Stimulated activated memory B cell treated with anti-CD40 and anti-IgM and Interleukin-4, amounts not matched to agents 10 μg/mL and 1 μg/mL and 100 μg/mL, for 72 hours (primary cell): ENCODE measurements around the gene SGPL1.

Experiments used
- ATAC-seq: fragments of 150-1000 bp; cut with Tn5 transposase; 2 replicates; pipeline ENCODE4 v1.10.0; 2021
- H3K27ac Mint-ChIP-seq: one replicate; pipeline ENCODE4 v1.8.0; 2022; ENCODE audit warnings: mild to moderate bottlenecking, mixed read lengths
- H3K27me3 Mint-ChIP-seq: one replicate; pipeline ENCODE4 v1.8.0; 2022; ENCODE audit warnings: mixed read lengths
- H3K36me3 Mint-ChIP-seq: one replicate; pipeline ENCODE4 v1.8.0; 2022; ENCODE audit warnings: mixed read lengths
- H3K4me1 Mint-ChIP-seq: one replicate; pipeline ENCODE4 v1.8.0; 2022; ENCODE audit warnings: mixed read lengths
- H3K4me3 Mint-ChIP-seq: one replicate; pipeline ENCODE4 v1.8.0; 2022; ENCODE audit warnings: mild to moderate bottlenecking, moderate library complexity, mixed read lengths
- H3K9me3 Mint-ChIP-seq: one replicate; pipeline ENCODE4 v1.8.0; 2022; ENCODE audit warnings: mixed read lengths

SGPL1 gene

DNA sequence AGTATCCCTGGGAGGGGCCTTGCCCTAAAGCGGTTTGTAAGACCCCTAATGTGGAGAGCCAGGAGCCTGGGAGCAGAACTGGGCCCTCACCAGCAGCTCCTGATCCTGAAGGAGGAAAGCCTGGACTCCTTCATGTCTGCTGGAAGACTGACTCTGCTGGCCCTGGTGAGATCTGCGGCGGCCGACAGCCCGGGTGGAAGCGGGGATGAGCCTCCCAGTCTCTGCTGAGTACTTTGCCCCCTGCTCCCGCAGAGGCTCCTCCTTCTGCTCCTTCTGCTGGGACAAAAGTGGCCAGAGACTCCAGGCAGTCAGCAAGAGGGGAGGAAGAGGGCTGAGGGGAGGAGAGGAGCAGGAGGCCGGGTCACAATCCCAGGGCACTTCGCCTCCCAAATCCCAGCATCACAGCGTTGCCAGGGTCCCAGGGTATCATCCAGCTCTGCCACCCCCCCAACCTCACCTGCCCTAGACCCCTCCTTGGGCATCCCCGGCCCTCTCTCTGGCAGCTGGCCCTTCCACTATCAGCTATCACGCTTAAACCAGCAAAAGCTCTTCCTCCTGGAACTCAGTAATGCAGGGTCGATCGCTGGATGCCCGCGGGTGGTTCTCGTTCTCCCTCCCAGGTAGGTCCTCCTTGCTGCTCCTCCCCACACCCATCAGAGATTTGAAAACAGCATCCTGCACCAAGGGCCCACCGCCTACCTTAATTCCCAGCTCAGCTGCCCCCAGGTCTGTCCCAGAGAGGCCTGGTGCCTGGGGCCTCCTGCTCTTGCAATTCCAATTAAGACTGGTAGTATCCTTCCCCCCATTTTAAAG lies 38.5 kb upstream of the SGPL1 start:
- Mint-ChIP-seq H3K27me3 (peaks cover 9% of the 10 kb centered on the region), H3K36me3 (no peaks in the 10 kb centered on the region), H3K27ac (no peak overlapping the region), H3K4me3 (no peak overlapping the region), H3K4me1 (no peaks in the 10 kb centered on the region), H3K9me3 (no peaks in the 10 kb centered on the region)
- ATAC-seq, result no peak

DNA sequence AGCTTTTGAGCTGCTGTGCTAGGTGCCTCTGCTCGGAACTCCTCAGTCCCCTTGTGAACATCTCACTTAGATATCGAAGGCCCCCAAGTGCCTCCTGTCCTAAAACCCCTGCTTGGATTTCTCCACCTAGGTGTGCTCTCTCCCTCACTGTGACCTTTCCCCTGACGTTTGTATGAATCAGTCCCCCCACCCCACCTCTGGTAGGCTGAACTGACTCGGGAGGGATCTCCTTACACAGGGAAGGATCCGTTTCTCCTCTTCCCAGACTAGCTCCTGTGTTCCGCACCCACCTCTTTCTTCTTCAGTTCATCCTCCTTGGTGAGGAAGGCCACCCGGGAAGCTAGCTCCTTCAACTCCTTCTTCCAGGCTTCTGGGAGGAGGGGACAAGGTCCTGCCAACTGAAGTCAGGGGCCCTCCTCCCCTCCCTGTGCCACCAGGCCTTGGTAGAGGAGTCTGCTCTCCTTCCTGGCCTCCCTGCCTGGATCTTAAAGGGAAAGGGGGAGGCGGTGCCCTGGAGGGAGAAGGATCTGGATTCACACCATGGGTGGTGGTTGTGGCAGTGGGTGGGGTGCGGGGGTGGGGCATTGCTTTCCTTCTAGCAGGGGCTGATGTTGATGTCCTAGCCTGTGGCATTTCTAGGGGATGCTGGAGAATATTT lies 37.4 kb upstream of the SGPL1 start:
- Mint-ChIP-seq H3K27ac (no peak overlapping the region), H3K4me1 (no peaks in the 10 kb centered on the region), H3K36me3 (no peaks in the 10 kb centered on the region), H3K9me3 (no peaks in the 10 kb centered on the region), H3K4me3 (no peak overlapping the region), H3K27me3 (peaks cover 9% of the 10 kb centered on the region)
- no peak for ATAC-seq

DNA sequence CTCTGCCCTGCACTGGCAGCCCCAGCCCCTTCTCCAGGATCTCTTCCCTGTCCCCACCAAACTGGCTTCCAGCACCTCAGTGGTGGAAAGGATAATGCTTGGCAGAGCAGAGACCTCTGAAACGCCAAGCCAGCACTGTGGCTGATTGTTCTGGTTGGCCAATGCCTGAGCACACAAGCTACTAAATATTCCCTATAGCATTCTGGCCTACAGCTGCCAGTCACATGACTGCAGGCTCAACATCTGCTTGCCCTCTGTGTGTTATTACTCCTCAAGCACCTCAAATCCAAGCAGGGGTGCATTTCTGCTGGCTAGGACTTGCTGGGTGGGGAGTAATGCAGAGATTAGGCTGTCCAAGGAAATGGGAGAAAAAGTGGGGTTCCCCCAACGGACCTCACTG lies 36.7 kb upstream of the SGPL1 start:
- no peaks in the 10 kb centered on the region for H3K4me1 Mint-ChIP-seq
- ATAC-seq, result no peak
- no peaks in the 10 kb centered on the region for H3K9me3 Mint-ChIP-seq
- H3K27ac Mint-ChIP-seq, result no peak overlapping the region
- no peaks in the 10 kb centered on the region for H3K36me3 Mint-ChIP-seq
- no peak overlapping the region for H3K4me3 Mint-ChIP-seq
- H3K27me3 Mint-ChIP-seq, result peaks cover 9% of the 10 kb centered on the region

DNA sequence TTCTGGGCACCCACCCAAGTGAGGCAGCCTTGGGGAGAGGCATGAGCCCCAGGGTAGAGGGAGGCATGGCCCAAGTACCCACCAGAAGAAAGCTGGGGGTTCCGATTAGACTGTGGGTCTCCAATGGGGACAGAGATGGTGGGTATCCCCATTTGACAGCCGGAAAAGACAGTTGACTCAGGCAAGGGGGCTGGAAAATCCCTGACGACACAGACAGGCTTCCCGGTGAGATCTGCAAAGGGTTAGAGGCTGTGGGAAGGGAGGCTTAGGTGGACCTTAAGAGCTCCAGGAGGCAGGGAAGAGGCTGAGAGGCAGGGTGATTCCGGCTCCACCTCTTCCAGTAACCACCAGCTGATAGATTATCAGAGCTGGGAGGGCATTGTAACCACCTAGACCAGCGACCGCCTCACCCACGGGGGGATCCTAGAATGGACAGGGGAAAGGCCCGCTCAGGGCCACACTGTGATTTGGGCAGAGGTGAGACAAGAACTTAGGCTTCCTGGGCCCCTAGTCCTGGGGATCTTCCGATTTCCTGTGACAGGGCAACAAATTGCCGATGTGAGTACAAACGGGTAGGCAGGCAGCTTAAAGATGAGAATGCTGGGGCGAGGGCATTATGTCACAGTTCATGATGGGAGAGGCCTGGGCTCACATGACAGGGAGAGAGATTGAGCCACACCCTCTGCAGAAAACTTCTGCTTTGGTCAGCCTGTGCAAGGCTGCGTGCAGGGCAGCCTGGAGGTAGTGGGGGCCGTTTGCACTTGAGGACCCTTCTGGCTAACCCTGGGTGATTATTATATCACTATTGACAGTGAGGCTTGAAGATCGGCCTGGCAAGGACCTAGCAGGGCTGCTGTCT lies 36.0 kb upstream of the SGPL1 start:
- H3K9me3 Mint-ChIP-seq, result no peaks in the 10 kb centered on the region
- no peak overlapping the region for H3K4me3 Mint-ChIP-seq
- no peaks in the 10 kb centered on the region for H3K36me3 Mint-ChIP-seq
- H3K27me3 Mint-ChIP-seq, result peaks cover 3% of the 10 kb centered on the region
- ATAC-seq, result no peak
- no peaks in the 10 kb centered on the region for H3K4me1 Mint-ChIP-seq
- no peak overlapping the region for H3K27ac Mint-ChIP-seq

DNA sequence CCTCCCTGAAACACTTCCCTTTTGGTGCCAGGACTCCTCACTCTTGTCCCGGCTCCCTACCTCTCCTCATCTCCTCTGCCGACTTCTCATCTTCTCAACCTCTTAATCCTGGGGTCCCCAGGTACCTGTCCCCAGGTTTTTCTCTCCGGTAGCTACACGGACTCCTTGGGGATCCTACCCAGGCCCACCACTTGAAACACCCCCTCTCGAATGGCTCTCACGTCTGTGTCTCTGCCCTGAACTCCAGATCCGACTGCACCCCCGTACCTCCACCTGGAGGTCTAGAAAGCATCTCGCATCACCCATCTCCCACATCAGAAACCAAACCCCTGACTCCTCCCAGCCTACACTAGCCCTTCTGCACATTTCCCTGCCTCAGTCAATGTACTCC lies 35.4 kb upstream of the SGPL1 start:
- no peaks in the 10 kb centered on the region for H3K9me3 Mint-ChIP-seq
- H3K27ac Mint-ChIP-seq, result no peak overlapping the region
- H3K36me3 Mint-ChIP-seq, result no peaks in the 10 kb centered on the region
- no peaks in the 10 kb centered on the region for H3K4me1 Mint-ChIP-seq
- no peaks in the 10 kb centered on the region for H3K27me3 Mint-ChIP-seq
- no peak overlapping the region for H3K4me3 Mint-ChIP-seq
- ATAC-seq, result no peak

DNA sequence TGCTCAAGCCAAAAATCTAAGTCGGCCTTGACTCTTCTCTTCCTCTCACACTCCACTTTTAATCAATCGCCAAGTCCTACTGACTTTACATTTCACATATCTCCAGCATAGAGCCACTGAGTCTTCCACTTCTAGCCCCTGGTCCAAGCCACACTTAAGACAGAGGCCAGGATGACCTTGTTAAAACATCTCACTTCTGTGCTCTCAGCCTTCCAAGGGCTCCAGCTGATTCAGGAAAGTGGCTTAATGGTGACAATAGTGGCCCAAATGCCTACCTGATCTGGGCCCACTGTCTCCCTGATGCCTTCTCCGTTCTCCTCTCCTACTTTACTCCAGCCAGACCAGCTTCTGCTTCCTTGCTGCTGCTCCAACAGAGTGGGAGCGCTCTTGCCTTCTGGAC lies 35.0 kb upstream of the SGPL1 start:
- H3K4me1 Mint-ChIP-seq, result no peaks in the 10 kb centered on the region
- no peak for ATAC-seq
- no peak overlapping the region for H3K4me3 Mint-ChIP-seq
- H3K9me3 Mint-ChIP-seq, result no peaks in the 10 kb centered on the region
- no peaks in the 10 kb centered on the region for H3K36me3 Mint-ChIP-seq
- no peaks in the 10 kb centered on the region for H3K27me3 Mint-ChIP-seq
- H3K27ac Mint-ChIP-seq, result no peak overlapping the region

DNA sequence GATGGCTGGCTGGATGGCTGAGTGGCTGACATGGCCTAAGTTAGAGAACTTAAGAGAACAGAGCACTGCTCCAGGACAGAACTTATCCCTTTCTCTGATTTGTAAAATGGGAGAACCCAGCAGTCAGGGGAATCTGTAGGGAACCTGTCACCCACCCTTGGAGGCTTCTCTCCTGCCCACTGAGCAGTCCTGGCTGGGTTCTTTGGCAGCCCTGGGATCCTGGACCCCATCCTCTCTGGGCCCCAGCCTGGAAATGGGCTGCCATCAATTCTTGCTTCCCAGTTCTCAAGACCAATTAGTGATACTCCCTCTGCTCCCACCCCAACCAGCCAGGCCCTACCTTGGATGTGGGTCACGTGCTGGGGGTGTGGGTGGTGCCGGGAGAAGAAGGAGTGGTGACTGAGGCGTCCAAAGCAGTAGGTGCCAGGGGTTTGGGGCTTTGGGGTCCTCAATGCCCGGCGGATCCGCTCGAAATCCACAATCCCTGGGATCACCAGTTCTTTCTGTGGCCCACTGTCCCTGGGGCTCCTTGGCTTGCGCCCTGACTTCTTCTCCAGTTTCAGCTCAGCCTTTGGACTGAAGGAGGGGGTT lies 34.2 kb upstream of the SGPL1 start:
- H3K27me3 Mint-ChIP-seq, result no peaks in the 10 kb centered on the region
- no peaks in the 10 kb centered on the region for H3K9me3 Mint-ChIP-seq
- no peak overlapping the region for H3K4me3 Mint-ChIP-seq
- H3K27ac Mint-ChIP-seq, result no peak overlapping the region
- H3K4me1 Mint-ChIP-seq, result no peaks in the 10 kb centered on the region
- no peaks in the 10 kb centered on the region for H3K36me3 Mint-ChIP-seq
- ATAC-seq, result no peak

DNA sequence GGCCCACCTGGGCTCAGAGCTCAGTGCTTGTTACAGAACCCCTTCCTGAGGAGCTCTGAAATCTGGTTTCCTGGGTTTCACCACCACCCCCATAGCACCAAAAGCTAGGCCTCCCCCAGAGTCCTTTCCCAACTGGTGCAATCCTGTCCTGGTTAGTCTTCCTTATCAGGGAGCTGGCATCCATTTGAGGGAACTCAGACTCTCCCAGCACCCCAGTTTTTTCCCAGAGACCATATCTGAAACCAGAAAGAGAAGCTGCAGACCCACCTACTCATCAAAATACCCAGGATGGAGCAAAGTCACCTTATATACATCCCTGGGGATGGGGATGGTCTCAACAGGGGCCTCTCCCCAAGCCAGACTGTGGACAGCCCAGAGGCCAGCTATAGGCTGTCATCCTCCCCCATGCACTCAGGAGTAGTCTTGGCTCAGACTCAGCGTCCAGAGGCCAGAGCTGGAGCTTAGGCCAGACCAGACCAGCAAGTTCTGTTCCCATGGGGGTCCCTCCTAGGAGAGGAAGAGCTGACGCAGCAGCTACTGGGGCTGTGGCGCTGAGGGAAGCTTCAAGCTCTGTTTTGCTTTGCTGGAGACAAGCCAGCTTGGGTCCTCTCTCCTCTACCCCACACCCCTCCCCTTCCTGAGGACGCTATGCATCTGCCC lies 33.5 kb upstream of the SGPL1 start:
- Mint-ChIP-seq H3K4me3 (no peak overlapping the region), H3K27me3 (no peaks in the 10 kb centered on the region), H3K27ac (no peak overlapping the region), H3K4me1 (no peaks in the 10 kb centered on the region), H3K9me3 (no peaks in the 10 kb centered on the region), H3K36me3 (no peaks in the 10 kb centered on the region)
- no peak for ATAC-seq

DNA sequence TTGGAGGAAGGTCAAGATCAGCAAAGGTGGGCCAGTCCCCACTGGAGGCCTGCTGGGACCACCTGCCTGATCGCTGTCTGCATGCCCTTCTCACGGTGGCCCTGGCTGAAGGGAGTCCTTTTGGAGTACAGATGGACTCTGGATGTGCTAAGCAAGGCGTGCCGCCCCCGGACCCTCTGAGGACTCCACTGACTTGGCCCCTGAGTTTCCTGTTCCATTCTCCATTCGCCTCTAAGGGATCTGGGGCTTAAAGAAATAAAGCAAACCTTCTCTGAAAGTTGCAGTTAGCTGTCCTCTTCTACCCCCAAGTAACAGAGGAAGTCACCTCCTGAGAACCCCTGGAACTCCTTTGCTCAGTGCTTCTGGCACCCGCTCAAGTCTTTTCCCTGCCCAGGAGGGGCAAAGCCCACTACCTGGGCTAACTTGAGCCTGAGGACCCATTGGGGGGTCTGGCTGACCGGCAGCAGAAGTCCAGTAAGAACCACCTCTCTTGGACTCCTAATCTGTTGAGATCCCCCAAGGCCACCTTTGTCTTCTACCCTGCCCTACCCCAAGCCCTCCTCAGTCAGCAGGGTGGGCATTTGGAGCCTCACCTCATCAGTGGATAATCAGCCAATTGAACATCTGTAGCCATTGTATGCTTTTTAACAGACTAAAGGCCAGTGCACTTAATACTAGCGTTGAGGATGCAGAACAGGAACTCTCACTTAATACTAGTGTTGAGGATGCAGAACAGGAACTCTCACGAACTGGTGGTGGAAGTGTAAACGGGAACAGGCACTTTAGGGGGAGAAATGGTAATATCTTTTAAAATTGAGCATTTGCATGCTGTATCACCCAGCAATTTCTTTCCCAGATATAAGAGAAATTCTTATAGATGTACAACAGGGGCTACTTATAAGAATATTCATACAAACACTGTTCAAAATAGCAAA lies 32.7 kb upstream of the SGPL1 start:
- no peak overlapping the region for H3K4me3 Mint-ChIP-seq

DNA sequence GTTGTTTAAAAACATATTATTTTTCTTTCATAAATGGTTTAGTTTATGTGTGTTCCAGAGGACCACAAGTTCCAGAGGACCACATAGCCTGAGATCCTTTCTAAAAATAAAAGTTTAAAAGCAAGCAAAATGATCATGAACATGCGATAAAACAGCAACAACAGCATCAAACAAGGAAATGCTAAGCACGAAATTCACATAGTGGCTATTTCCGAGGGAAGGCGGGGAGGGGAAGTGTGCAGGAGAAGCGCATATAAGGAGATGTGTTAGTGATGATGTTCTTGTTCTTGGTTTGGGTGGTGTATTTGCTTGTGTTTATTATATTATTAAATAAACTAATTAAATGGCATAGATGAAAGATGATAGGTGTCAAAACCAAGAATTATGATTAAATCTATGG lies 31.7 kb upstream of the SGPL1 start:
- no peak for ATAC-seq
- no peak overlapping the region for H3K4me3 Mint-ChIP-seq
- peaks cover 11% of the 10 kb centered on the region for H3K27me3 Mint-ChIP-seq
- no peak overlapping the region for H3K27ac Mint-ChIP-seq
- H3K36me3 Mint-ChIP-seq, result no peaks in the 10 kb centered on the region
- H3K9me3 Mint-ChIP-seq, result no peaks in the 10 kb centered on the region
- no peaks in the 10 kb centered on the region for H3K4me1 Mint-ChIP-seq

More for the DNA sequence above, 32.7 kb upstream of the SGPL1 start:
- no peaks in the 10 kb centered on the region for H3K9me3 Mint-ChIP-seq
- no peaks in the 10 kb centered on the region for H3K4me1 Mint-ChIP-seq
- H3K27ac Mint-ChIP-seq, result no peak overlapping the region
- no peak for ATAC-seq
- no peaks in the 10 kb centered on the region for H3K36me3 Mint-ChIP-seq
- H3K27me3 Mint-ChIP-seq, result peaks cover 1% of the 10 kb centered on the region

DNA sequence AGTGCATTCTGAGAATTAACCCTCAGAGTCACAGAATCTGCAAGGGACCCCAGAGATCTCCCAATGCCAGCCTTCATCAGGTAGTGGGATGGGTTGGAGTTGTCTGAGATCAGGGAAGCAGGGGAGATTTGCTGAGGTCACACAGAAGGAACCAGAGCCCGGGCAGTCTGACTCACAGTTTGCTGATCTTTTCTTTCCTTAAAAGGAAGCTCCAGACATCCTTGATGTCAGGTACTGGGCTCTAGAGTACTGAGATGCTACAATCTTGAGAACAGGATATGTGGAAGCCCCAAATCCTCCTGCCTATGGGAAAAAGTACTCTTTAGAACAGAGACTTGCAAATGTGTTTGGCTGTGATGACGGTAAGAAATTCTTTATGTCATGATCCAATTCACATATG lies 31.3 kb upstream of the SGPL1 start:
- H3K27ac Mint-ChIP-seq, result no peak overlapping the region
- H3K9me3 Mint-ChIP-seq, result no peaks in the 10 kb centered on the region
- H3K36me3 Mint-ChIP-seq, result no peaks in the 10 kb centered on the region
- ATAC-seq, result no peak
- no peak overlapping the region for H3K4me3 Mint-ChIP-seq
- peaks cover 16% of the 10 kb centered on the region for H3K27me3 Mint-ChIP-seq
- no peaks in the 10 kb centered on the region for H3K4me1 Mint-ChIP-seq

DNA sequence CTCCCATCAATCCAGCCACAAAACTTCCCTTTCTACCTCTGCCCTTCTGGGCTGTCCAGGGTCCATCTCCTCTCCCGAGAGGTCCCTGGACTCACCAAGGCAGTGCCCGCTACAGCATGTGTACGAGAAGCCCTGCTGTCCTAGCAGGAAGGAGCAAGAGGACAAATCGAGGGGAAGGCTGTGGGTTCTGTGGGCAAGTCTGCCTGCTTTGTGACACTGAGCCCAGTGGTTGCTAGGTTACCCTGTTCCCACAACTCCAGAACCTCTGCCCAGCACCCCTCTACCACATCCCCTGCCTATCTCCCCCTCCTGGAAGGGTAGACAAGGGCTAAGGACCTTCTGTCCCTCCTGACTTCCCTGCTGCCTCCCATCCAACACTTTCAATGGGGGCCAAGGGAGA lies 30.6 kb upstream of the SGPL1 start, which contains the start of gene TBATA:
TBATA (minus strand) TSS at position 188 of the 400 bp plus-strand sequence. CDS start 1,998 bp downstream, outside the sequence.
- Mint-ChIP-seq H3K4me3 (no peak within 1 kb of the TSS), H3K27ac (no peak within 1 kb of the TSS), H3K9me3 (no peaks in the 10 kb centered on the region), H3K36me3 (no peaks in the 10 kb centered on the region), H3K4me1 (no peaks in the 10 kb centered on the region), H3K27me3 (peaks cover 19% of the 10 kb centered on the region)
- ATAC-seq, result no peak

DNA sequence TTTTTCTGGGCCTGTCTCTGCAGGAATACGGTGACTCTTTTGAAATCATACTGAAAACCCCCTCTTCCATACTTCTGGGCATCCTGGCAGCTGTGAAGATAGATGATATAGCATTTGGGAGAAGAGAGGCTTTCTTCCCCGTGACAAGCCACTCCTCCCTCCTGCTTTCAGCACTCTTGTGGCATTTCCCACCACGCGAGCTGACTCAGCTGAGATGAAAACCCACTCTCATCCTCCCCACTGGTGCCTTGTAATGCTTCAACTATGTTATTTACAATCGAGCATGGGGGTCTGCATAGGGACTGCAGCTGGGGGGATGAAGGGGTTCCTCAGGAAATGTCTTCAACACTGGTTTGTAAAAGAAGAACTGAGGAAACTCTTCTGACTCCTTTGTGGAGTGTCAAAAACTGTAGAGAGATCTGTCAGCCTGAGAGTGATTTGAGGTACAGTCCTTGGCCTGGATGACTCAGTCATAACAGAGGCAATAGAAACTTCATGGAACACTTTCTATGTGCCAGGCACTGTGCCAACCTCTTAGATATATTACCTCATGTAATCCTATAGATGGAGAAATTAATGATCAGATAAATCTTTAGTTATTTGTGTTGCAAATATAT lies 28.8 kb upstream of the SGPL1 start:
- Mint-ChIP-seq H3K4me3 (no peak overlapping the region), H3K36me3 (no peaks in the 10 kb centered on the region), H3K9me3 (no peaks in the 10 kb centered on the region), H3K4me1 (no peaks in the 10 kb centered on the region), H3K27ac (no peak overlapping the region), H3K27me3 (peaks cover 35% of the 10 kb centered on the region)
- no peak for ATAC-seq
